Stimulated activated CD4-positive, alpha-beta T cell treated with anti-CD3 and anti-CD28 coated beads, TNF-alpha, amount 100 ng/mL, for 4 hours (primary cell): Measurements from ENCODE around the gene PIAS4.

Source experiments
- DNase-seq, 3 experiments: peaks; one replicate each; pipeline ENCODE4 v3.0.0-alpha.2; 2020; ENCODE audit warnings: low read depth in 3 of 3

Gene PIAS4

DNA sequence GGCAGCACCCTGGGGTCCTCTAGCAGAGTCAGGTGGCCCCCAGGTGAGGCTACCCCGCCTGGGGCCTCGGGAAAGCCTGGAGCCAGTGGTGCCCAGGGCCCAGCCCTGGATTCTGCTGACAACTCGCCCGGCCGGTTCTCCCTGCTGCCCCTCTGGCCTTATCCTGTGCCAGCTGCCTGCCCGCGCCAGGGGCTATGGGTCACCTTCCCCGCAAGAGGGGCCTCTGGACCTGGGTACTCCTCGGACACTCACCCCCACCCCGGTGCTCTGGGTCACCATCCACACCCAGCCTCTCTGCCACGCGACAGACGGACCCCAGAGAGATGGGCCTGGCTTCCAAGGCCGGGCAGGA lies 35.2 kb downstream of the PIAS4 start:
- DNase-seq: no peak

DNA sequence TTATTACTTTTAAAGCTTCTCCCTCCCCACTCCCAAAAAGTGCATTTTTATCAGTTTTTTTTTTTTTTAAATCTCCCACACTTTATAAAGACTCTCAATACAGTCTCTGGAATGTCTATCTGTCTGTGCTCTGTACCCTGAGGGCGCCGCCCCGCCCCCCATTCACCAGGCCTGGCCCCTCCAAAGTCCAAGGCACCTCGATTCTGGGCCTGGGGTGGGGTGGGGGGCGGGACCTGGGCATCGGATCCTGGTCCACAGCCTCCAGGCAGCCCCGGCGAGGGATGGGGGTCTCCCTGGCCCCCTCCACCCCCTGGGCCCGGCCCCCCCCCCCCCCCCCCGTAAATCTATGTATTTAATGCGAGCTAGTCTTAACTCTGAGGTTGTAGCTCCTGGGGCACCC lies 35.9 kb downstream of the PIAS4 start:
- DNase-seq: no peak

DNA sequence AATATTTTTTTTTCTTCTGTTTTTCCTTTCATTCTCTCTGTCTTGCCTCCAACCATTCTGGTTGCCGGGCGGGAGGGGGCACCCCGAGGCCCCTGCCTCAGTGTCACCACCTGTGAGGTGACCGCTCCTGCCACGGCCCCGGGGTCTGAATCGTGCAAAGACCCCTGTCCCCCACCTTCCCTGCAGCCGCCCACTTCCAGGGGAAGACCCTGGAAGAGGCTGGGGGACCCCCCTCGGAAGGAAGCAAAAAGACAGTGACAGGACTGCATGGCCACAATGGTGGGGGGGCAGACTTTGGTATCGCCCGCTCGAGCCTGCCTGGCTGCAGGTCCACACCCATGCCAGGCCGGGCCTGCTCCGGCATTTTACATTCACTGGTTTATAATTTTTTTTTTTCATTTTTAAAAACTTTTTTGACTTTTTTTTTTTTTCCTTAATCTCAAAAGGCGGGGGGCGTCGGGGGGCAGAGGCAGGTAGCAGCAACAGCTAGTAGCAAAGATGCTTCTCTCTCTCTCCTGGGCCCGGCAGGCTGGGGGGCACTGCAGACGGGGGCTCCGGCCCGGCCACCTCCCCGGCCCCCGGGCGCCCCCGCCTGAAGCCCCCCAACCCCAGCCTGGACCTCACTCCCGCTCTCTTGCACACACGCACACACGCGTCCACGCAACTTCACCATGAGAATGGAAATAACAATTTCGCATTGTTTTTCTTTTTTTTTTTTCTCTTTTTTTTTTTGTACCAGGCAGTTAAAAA lies 36.6 kb downstream of the PIAS4 start:
- no peak for DNase-seq

DNA sequence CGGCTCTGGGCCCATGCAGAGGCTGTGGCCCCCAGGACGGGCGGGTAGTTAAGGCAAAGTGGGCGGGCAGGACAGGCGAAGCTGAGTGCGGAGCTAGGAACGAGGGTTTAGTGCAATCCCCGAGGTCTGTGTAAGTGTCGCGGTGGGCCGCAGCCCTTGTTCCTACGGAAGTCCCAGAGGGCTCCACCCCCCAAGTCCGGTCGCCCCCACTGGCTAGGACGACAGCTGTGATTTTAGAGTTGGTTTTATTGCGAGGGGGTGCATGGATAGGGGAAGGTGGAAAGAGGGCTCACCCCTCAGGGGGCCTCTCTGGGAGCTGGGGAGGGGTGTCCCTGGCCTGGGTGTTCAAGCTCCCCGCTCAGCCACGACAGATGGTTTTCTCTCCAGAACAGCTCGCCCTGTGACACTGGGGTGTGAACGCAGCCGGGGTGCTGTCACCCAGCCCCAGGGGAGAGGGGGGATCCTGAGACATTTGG lies 37.5 kb downstream of the PIAS4 start:
- DNase-seq: no peak

DNA sequence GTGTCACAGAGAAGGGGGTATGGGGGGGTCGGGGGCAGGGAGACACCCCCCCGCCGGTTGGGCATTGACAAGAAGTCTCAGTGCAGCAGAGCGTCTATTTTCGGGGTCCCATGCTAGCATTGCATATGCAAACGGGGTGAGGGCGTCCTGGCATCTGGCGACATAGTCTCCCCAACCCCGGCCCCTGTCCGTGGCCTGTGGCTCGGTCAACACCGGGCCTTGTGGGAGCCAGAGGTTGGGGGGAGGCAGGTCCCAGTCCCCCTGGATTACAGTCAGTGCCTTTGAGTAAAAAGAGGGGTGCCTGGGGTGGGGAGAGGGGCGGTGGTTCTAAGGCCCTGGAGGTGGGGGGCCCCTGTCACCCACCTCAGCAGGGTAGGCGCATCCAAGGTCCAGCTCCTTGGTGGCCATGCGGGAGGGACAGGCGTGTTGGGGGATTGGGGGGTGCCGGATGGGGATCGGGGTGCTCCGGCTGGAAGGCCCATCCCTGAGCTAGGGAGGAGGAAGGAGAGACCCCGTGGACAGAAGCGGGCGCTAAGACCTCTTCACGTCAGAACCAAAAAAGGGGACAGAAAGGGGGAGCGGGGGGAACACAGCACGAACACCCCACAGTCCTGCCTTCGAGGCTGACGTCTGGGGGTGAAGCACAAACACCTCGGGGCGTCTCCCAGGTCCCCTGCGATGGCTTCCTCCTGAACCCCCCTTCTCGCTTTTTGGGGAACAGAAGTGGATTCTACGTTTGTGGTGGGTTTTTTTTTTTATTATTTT lies 38.2 kb downstream of the PIAS4 start:
- no peak for DNase-seq

DNA sequence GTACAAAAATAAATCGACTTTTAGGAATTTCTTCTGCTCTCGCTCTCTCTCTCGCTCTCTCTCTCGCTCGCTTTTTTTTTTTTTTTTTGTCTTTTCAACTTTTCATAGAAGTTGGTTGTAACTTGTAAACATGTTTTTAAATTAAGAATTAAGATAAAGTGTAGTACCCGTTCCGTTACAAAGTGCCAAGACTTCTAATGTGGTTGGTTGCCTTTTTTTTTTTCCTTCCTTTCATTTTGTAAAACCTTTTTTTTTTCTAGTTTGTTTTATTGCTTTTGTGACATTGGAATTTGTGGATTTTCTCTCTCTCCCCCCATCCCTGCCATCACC lies 38.8 kb downstream of the PIAS4 start:
- DNase-seq: no peak

DNA sequence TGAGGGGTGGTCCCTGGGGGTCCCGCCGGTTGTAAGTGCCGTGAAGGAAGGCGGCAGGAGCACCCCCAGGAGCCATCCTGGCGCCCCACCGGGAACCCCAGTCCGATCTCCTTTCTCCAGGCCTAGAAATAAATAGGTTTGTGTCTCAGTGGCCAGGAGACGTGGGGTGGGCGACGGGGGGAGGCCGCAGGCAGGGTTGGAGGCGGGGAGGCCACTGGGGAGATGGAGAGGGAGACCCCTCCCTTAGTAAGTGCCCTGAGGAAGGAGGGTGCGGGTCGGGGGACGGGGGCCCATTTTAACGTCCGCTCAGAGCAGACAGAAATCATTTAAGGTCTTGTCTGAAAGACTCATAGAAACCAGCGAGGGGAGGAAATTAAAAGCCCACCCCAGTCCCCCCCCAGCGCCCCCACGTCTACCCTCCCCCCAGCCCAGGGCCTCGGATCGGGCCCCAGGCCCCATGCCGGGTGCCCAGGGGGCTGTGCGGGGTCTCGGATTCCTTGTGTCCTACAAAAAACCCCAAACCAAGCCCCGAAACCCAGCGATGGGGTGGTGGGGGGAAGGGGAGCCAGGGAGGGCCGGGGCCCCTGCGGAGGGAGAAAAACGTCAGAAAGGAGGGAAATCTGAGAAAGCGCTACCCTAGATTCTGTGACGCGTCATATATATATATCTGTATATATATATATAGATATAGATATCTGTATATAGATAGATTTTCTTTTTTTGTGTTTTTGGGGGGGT lies 39.6 kb downstream of the PIAS4 start:
- no peak for DNase-seq

DNA sequence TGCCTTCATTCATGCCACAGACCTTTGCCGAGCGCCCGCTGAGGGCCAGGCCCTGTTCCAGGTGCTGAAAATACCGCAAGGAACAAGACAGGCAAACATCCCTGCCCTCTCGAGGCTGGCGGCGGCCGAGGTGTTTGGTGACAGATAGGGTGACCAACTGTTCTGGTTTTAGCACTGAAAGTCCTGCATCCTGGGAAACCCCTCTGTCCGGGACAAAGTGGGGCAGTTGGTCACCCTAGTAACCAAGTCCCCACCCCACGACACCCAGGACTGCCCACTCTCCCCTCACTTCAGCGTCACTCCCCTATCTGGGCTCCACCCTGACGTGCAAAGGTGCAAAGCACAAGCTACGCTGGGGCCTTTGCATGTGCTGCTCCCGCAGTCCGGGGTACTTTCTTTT lies 41.9 kb downstream of the PIAS4 start:
- DNase-seq: no peak

DNA sequence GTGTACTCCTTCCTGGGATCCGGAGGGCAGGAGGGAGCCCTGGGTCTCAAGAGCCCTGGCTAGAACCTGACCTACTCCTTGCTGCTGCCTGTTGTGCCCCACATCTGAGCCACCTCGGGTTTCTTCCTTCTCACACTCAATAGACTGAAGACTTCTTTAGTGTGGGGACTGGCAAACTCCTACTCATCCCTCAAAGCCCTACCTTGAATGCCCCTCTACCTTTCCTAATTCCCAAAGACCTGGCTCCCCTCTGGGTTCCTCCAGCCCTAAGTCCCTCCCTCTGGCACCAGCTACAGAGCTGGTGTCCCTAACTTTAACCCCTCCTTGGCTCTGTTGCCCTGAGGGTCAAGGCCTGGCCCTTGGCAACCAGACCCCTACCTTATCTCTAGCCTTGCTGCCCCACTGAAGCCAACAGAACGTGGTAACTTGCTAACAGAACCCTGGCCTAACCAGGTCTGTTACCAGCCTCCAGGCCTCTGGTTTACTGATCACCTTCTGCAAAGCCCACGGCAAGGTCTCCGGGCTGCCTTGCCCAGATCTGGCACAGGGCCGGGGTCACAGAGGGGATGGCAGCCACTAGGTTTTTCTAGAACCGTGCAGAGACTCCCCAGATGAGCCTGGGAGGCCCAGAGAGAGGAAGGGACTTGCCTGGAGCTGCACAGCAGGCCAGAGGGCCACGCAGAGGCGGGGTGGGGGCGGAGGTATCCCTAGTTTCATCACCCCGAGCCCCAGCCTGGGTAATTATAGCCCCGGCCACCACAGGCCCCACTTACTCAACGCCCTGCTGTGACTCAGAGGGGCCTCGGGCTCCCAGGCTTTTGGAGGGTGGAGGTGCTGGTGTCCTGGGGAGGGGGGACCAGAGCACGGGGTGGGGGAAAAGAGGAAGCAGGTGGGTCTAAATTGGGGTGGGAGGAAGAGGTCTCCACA lies 43.9 kb downstream of the PIAS4 start:
- no peak for DNase-seq

DNA sequence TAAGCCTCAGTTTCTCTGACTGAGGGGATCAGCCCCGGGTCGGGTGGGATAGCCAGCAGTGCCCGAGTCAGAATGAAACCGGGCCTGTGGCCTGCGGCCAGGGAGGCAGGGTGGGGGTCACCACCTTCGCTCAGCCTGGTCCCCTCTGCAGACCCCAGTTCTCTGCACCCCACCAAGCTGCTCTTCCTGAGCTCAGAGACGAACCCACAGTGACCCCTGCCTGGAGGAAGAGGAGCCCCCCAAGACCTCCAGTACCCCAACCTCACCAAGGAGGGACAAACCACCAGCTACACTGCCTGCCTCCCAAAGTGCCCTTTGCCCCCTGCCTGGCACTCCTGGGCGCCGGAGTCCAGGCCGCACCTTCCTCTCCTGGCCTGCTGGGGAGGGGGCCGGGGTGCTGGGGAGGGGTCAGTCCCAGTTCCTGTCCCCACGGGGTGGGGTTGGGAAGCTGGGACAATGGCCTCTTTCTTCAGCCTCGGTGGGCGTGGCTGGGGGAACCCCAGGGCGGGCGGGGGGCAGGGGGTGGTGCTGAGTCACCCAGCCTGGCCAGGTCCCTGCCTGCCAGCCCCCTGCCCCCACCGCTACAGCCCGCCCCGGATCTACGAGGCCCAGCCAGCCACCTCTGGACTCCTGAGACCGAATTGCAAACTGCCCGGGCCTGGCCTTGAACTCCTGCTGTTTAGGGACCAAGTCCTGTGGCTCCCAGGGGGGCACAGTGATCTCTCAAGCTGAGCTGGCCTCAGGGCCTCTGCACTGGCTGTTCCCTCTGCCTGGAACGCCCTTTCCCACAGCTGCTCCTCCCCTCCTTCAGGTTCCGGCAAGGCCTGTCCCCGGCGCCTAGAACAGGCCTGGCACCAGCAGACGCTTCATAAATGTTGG lies 44.8 kb downstream of the PIAS4 start:
- DNase-seq: no peak

DNA sequence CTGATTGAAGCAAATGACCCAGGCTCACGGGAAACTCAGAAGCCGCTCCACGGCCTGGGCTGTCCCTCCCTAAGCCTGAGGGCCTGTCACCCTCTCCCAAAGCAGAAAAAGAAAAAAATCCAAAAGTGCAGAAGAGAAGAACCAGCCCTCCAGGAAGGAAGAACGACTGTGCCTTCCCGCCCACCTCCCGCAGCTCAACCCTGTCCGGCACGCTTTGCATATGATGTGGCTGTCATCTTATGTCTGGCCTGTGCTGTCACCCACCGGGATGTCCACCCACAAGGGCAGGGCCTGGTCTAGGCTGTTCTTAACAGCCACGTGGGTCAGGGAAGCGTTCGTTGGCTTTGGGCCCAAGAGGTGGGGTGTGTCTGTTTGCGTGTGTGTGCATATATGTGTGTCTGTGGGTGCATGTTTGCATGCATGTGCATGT lies 45.5 kb downstream of the PIAS4 start:
- DNase-seq: no peak

DNA sequence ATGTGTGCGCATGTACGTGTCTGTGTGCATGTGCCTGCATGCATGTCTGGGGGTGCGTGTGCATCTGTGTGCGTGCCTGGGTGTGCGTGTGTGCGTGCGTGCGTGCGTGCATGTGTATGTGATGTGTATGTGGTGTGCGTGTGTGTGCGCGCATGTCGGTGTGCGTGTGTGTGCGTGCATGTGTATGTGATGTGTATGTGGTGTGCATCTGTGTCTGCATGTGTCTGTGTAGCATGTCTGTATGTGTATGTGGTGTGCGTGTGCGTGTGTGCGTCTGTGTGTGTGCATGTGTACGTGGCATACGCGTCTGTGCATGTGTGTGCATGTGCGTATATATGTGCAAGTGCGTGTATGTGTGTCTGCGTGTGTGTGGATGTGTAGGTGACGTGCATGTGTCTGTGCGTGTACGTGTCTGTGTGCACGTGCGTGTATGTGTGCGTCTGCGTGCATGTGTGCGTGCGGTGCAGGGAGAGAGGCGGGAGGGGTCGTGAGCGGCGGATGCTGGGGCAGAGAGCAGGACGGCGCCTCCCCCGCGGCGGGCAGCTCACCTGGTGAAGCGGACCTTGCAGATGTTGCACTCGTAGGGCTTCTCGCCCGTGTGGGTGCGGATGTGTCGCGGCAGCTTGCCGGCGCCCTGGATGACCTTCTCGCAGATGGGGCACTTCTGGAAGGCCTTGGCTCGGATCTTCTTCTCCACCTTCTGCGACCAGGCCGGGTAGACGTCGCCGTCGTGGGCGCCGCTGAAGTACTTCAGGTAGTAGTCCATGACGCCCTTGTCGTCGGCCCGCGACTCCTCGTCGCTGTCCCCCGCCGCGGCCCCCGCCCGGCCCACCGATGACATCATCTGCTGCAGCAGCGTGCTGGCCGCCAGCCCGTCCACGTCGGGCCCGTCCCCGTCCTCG lies 46.1 kb downstream of the PIAS4 start:
- DNase-seq: no peak

DNA sequence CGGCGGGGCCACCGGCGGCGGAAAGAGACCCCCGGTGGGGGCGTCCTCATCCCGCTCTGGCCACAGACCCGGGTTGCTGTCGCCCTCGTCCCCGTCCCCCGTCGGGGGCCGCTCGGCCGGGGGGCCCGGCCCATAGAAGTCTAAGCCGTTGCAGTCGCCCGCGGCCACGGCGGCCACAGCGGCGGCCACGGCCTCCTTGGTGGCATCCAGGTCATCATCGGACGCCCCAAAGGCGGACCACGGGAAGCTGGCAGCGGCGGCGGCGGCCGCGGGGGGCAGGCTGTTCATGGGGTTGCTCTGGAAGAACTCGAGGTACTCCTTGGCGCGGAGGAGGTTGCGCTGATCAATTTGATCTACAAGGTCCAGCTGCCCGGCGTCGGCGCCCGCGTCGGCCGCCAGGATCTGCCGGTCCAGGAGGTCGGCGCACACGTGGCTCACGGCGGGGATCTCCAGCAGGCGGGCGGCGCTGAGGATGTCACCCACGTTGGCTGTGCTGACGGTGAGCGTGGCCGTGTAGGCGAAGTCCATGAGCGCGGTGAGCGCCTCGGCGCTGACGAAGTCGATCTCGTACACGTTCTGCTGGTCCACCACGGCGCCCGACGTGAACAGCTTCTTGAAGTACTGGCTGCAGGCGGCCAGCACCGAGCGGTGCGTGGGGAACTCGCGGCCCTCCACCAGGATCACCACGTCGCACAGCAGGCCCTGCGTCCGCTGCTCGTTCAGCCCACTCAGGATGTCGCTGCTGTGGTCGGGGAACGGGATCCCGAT lies 47.1 kb downstream of the PIAS4 start:
- no peak for DNase-seq

DNA sequence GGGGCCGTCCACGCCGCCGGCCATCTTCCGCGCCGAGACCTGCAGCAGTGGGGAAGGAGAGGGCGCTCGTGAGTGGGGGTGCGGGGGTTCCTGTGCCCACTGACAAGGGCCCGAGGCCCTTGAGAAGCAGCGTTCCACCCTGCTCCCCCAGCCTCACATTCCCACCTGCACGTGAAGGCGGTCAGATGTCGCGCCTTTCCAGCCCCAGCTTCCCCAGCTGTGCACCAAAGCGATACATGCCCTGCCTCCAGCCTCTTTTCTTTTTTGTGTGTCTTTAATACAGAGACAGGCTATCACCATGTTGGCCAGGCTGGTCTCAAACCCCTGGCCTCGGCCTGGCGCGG lies 47.6 kb downstream of the PIAS4 start:
- DNase-seq: no peak

DNA sequence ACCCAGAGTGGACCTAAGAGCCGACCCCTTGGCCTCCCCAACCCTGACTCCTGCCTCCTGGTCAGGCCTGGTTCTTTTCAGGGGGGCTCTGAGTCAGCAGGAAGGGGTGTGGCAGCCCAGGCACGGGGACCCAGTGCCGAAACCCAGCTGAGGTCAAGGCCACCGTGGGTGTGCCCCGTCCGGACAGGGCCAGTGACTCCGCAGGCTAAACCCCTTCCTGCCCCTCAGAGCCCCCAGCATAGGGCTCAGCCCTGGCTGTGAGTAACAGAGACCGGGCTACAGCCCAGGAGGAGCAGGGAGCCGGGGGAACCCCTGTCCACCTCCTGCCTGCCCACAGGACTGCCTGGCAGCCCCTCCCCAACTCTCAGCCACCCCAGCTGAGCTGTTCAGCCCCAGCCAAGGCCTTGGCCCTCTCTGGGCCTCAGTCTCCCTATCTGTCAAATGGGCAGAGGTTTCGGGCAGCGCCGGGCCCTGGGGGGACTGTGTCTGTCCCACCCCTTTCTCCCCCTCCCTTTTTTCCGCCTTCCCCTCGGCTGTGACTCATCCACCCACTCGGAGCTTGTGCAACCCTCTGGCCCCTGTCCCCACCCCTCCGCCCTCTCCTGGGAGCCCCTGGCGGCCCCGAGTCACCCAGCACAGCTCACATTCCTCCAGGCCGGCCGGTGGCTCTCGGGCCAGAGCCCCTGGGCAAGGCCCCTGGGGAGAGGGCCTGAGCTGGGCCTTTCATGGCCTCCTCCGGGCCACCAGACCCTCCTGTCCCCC lies 50.6 kb downstream of the PIAS4 start:
- peak in 2 of 3 experiments; percentile 28 to 39 for DNase-seq

DNA sequence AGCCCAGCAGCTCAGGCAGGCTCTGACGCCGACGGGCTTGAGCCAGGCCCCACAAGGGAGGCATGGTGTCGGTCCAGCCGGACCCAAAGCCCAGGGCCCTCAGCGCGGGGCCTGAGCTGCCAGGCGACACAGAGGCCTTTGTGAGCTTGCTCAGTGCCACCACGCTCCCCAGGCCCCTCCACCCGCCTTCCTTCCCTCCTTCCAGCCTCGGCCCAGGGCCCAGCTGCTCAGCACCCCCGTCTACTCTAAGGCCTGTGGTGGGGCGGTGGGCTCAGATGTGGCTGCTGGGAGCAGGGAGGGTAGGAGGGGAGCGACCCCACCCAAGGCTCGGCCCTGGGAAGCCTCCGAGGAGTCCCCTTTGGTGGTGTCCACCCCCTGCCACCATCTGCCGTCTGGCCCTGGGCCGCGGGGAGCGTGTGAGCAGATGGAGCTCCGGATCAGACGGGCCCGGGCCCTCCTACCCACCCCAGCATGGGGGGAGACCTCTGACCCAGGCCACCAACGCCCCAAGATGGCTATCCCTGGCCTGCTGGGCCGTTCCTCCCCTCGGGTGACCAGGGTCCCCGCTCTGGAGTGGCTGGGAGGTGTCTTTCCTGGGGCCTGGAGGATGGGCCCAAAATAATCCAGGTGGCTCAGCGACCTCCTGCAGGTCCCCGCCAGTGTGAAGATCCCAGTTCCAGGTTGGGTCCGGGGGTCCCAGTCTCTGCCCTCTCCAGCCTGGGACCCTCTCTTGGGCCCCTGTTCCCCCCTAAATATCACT lies 51.3 kb downstream of the PIAS4 start:
- no peak for DNase-seq

DNA sequence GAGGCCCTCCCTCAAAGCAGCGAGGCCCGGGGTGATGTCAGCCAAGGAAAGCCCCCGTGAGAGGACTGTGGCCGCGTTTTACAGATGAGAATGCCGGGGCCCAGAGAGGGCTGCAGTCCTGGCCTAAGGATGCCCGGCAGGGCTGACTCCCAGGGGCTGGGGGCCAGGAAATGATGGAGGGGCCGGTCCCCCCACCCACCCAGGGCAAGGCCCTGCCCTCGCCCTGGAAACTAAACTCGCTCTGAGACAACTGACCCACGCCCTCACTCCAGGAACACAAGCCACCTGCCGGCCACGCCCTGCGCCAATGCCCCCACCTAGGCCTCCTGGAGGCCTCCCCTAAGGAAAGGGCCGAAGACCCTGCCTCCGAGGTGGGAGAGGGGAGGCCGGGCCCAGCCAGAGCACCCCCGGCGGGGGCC lies 51.9 kb downstream of the PIAS4 start:
- no peak for DNase-seq
